NCI-H345 treated with DMSO at 0.1 percent for 48 hours (cell line): Measurements from ENCODE around the gene LMBR1L.

Source experiments
- DNase-seq: peaks from one replicate; lab custom pipeline; 2025; ENCODE audit not compliant: unreplicated experiment; lab: John Stamatoyannopoulos, UW

Gene LMBR1L

DNA sequence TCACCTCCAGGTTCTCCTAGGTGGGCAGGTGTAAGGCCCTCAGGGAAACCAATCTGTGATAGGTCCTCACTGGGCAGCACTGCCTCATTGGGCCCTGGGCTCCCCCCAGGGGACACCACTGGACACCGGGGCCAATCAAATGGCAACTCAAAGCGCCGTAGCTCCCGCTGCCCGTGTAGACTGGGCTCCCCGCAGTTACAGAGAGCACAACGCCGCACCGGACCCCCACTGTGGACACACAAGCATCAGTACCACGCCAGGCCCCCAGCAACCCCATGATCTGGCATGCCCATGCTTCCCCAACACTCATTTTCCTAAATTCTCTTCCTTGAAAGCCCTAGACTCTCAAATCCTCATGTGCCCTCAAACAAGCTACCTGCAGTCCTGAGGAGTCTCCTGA, 56.1 kb downstream of the LMBR1L start:
- DNase-seq: no peak

DNA sequence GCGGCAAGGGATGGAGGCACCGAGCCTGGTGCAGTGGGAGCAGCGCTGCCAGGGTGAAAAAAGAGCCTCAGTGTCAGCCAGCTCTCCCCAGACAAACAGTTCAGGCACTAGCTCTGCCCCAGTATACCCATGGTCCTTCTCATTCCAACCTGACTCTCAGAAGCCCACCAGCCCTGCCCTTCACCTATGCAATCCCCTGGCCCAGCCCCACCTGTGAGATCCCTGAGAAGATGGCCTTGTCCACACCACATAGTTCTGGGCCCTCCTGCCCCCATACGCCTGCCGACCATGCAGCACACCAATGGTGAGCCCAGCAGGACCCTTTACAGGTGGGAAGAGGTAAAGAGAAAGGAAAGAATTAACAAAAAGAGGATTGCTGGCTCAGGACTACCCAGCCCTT, 56.6 kb downstream of the LMBR1L start:
- DNase-seq: no peak

DNA sequence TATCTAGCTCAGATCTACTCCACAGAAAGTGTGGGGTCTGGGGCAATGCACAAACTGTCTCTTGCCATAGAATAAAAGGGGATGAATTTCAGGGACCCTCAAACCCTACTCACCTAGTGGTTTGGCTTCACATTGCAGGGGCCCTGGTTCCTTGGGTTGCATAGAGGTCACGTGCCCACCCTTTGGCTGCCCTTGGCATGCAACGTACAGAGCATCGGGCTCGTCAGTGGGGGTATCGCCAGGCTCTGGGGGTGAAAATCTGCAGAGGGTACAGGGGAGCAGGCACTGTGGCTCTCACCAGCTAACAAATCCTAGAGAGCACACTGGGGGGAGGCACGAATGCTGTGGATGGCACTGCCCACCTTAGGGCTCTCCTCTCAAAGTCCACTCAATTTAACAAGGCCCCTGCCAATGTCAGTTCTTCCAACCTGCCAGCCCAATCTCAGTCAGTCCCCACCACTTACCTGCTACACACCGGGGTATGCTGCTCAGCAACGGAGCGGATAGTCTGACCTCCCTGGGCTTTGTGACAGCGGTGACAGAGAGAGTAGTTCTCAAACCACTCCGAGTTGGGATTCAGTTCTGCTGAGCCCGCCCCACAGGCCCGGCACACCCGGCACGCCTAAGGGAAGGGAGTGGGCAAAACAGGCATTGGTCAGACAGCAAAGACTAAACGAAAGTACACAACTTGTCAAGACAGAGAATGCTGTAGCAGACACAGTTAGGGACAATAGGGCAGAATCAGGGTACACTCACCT, 58.0 kb downstream of the LMBR1L start:
- no peak for DNase-seq

DNA sequence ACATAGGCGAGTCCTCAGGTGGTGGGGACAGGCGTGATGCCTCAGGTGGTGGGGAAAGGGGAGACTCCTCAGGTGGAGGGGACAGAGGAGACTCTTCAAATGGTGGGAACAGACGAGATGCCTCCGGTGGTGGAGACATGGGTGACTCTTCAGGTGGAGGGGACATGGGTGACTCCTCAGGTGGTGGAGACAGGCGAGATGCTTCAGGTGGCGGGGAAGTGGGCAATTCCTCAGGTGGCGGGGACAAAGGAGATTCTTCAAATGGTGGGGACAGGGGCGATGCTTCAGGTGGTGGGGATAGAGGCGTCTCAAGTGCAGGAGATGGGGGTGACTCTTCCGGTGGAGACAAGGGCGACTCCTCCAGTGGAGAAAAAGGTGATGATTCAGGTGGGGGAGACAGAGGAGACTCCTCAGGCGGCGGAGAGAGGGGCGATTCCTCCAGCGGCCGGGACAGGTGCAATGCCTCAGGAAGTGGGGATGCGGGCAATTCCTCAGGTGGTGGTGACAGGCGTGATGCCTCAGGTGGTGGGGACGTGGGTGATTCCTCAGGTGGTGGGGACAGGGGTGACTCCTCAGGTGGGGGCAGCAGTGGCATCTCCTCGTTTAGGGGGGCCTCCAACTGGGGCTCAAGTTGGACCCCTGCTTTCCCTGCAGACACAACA, 58.7 kb downstream of the LMBR1L start:
- DNase-seq: no peak

DNA sequence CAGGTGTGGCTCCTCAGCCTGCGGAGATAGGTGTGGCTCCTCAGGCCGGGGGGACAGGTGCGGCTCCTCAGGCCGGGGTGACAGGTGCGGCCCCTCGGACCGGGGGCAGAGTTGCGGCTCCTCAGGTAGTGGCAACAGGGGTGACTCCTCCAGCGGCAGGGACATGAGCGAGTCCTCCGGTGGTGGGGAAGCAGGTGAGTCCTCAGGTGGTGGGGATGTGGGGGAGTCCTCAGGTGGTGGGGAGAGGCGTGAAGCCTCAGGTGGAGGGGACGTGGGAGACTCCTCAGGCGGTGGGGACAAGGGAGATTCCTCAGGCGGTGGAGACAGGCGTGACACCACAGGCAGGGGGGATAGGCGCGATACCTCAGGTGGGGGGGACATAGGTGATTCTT, 59.3 kb downstream of the LMBR1L start:
- no peak for DNase-seq

DNA sequence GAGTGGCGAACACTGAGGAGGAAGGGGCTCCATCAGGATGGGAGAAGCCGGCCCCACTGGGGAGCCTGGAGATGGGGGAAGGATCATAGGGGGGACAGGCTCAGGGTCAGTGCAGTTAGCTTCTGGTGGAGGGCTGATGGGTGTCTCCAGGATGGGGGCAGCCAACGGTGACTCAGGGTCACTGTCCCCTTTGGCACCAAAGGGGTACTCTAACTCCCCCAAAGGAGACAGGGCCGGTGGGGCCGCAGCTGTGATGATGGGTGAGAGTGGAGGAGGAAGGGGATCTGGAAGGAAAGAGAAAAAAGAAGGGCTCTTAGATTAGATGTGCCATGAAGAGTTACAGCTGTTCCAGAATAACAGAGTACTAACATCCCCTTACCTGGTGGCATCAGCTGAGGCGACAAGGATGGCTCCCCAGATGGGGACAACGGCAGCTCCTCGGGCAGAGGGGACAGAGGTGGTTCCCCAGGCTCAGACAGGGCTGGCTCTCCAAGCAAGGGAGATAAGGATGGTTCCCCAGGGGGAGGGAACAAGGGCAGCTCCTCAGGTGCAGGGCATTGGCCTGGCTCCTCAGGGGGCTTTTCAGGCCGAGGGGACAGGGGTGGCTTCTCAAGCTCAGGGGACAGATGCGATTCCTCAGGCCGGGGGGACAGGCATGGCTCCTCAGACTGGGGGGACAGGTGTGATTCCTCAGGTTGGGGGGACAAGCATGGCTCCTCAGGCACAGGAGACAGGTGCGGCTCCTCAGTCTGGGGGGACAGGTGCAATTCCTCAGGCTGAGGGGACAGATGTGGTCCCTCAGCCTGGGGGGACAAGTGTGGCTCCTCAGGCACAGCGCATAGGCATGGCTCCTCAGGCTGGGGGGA, 59.9 kb downstream of the LMBR1L start:
- DNase-seq: no peak

DNA sequence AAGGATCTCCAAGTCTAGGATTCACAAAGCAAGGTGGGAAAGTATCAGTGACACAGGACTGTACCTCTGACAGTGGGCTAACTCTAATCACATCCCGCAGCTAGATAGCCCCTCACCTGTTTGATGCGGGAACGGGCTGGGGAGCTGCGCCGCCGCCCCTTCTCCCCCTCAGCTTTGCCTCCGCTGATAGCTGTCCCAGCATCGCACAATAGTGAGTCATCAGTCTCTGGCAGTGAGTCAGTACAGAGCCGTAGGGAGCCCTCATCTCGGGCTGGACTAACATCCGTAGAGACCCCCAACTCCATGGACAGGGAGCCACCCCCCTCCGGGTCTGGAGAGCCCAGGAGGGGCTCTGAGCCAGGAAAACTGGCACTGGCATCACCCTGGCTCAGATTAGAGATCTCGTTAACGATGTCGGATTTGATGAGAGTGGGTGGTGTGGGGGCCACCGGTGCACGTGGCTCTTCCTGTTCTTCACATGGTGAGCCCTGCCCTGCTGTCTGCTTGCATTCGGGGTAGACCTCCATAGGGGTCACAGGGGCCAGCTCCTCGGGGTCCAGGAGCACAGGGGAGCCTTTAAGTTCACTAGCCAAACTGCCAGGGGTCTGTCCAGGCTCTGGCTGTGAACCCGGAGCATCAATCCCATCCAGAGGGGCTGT, 61.0 kb downstream of the LMBR1L start:
- no peak for DNase-seq

DNA sequence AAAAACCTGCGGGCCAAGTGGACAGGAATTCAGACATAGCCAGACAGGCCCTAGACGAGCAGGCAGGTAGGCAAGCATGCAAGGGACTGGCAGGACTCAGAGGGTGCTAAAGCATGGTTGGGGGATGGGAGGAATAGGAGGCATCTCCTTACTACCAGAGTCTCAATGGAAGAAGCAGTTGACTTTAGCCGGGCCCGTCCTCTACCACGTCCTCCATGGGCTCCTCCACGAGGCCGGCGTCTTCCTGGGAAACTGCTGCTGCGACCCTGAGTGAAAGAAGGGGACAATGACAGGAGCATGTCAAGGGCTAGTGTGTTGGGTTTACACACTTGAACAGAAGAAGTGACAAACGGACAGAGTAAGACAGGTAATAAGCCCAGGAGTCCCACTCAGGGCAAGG, 61.7 kb downstream of the LMBR1L start:
- no peak for DNase-seq
